ENCODE data around the gene PRKG2.
"Not testable (repeated sequence)": the region's sequence is repeated elsewhere in the genome, so short reads cannot be mapped to it uniquely, and the experiment has no call there.

The PRKG2 gene

DNA sequence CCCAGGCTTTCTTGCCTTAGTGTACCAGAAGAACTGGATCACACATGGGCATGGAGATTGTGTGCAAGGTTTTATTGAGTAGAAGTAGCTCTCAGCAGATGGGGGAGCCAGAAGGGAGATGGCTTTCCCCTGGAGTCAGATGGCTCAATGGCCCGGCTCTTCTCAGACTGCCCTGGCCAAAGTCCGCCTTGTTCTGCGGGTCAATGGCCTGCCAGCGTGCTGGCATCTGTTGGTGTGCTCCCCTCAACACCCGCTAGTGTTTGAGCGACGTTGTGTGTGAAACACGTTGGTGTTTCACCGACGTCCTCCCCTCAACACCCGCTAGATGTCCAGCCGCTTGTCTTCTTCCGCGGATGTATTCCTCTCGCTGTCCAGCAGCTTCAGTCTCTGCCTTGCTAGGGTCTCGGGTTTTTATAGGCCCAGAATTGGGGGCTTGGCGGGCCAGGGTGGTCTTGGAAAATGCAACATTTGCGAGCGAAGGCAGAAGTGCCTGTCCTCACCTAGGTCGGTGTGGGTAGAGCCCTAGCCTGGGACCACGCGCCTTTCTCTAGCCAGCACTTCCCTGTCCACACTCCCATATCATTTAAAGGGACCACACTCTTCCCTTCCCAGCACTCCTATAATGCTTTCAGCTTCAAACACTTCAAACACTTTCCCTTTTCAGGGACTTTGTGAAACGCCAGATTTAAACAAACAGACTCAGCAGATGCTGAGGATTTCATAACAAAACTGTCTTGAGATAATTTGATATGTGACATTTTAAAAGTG lies 21.1 kb upstream of the PRKG2 start:
- Mint-ChIP-seq H3K36me3 (ENCODE audit: insufficient read depth) (no peaks in the 10 kb centered on the region), H3K4me3 (no peak overlapping the region), H3K27ac (ENCODE audit: low read depth) (no peak overlapping the region), H3K9me3 (peaks cover 15% of the 10 kb centered on the region), H3K4me1 (no peaks in the 10 kb centered on the region), H3K27me3 (peaks cover 8% of the 10 kb centered on the region)
- ATAC-seq (replicated peaks; ENCODE audit: extremely low read depth, poor library complexity, severe bottlenecking) (no peak), DNase-seq (ENCODE audit: low spot score in 2 of 2) (no peak)

DNA sequence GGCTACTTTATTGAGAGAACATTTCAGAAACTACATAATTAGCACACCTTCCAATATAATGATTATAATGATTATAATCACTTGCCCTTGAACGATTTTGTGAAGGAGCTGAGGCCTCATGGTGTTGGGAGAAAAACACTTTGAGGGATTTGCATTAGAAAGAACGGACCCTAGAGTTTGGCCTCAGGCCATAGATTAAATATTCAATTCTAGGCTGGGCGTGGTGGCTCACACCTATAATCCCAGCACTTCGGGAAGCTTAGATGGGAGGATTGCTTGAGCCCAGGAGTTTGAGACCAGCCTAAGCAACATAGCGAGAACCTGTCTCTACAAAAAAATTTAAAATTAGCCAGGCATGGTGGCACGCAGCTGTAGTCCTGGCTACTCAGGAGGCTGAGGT lies 12.9 kb upstream of the PRKG2 start:
- Mint-ChIP-seq H3K9me3 (peaks cover 20% of the 10 kb centered on the region), H3K4me1 (no peaks in the 10 kb centered on the region), H3K27me3 (peaks cover 9% of the 10 kb centered on the region), H3K36me3 (ENCODE audit: insufficient read depth) (no peaks in the 10 kb centered on the region), H3K27ac (ENCODE audit: low read depth) (no peak overlapping the region), H3K4me3 (no peak overlapping the region)
- ATAC-seq (replicated peaks; ENCODE audit: extremely low read depth, poor library complexity, severe bottlenecking) (no peak), DNase-seq (ENCODE audit: low spot score in 2 of 2) (no peak)

DNA sequence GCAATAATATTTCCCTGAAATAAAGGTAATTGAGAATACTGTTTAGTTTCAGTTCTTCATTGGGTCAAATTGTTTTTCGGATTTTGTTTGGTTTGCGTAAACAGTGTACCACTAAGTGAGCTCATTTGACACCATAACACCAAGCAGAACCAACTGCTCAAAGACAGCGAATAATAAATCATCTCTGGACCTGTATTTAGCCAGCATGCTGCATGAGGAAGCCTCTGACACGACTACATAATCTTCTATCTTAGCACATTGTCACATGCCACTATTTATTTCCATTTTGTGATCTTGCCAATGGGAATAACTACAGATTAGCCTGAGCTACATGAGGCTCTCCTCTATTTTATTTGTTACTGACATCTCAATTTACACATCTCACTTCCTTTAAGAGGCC lies 12.1 kb upstream of the PRKG2 start:
- Mint-ChIP-seq H3K36me3 (ENCODE audit: insufficient read depth) (no peaks in the 10 kb centered on the region), H3K27me3 (peaks cover 9% of the 10 kb centered on the region), H3K27ac (ENCODE audit: low read depth) (no peak overlapping the region), H3K9me3 (peaks cover 18% of the 10 kb centered on the region), H3K4me1 (no peaks in the 10 kb centered on the region), H3K4me3 (no peak overlapping the region)
- no peak for DNase-seq (ENCODE audit: low spot score in 2 of 2)
- ATAC-seq (replicated peaks; ENCODE audit: extremely low read depth, poor library complexity, severe bottlenecking) = no peak

DNA sequence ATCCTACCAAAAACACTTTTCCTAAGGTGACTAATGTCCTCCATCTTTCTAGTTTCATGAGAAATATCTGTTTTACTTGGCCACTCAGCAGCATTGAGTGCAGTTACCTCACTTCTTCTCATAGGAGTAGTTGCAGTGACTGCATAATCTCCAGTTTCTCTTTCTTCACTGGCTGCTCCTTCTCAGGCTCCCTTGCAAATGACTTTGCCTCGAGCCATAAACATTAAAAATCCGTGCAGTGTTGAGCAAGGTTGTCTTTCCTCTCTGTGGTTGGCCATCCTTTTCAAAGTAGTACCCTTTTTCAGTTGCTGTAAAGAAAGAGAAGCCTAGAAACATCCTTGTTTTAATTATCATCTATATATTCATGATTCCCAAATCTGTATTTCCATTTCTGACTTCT lies 10.2 kb upstream of the PRKG2 start:
- Mint-ChIP-seq H3K27ac (ENCODE audit: low read depth) (no peak overlapping the region), H3K36me3 (ENCODE audit: insufficient read depth) (no peaks in the 10 kb centered on the region), H3K4me1 (no peaks in the 10 kb centered on the region), H3K9me3 (peaks cover 7% of the 10 kb centered on the region), H3K27me3 (peaks cover 18% of the 10 kb centered on the region), H3K4me3 (no peak overlapping the region)
- ATAC-seq (replicated peaks; ENCODE audit: extremely low read depth, poor library complexity, severe bottlenecking) (no peak), DNase-seq (ENCODE audit: low spot score in 2 of 2) (no peak)

DNA sequence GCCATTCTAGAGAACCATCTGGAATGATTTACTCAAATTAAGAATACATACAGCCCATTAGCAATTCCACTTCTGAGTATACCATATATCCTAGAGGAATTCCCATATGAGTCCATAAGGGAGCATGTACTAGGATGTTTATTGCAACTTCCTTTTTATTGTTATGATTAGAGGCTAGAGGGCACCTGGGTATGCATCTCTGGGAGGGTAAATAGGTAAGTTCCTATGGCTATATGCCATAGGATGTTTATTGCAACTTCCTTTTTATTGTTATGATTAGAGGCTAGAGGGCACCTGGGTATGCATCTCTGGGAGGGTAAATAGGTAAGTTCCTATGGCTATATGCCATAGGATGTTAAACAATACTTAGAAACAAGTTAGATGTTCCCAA lies 7.1 kb upstream of the PRKG2 start:
- DNase-seq (ENCODE audit: low spot score in 2 of 2); H3K9me3 Mint-ChIP-seq; H3K27ac Mint-ChIP-seq (ENCODE audit: low read depth); H3K4me1 Mint-ChIP-seq; ATAC-seq (replicated peaks; ENCODE audit: extremely low read depth, poor library complexity, severe bottlenecking); H3K36me3 Mint-ChIP-seq (ENCODE audit: insufficient read depth); H3K4me3 Mint-ChIP-seq: not testable (repeated sequence)
- H3K27me3 Mint-ChIP-seq = peaks cover 36% of the 10 kb centered on the region

DNA sequence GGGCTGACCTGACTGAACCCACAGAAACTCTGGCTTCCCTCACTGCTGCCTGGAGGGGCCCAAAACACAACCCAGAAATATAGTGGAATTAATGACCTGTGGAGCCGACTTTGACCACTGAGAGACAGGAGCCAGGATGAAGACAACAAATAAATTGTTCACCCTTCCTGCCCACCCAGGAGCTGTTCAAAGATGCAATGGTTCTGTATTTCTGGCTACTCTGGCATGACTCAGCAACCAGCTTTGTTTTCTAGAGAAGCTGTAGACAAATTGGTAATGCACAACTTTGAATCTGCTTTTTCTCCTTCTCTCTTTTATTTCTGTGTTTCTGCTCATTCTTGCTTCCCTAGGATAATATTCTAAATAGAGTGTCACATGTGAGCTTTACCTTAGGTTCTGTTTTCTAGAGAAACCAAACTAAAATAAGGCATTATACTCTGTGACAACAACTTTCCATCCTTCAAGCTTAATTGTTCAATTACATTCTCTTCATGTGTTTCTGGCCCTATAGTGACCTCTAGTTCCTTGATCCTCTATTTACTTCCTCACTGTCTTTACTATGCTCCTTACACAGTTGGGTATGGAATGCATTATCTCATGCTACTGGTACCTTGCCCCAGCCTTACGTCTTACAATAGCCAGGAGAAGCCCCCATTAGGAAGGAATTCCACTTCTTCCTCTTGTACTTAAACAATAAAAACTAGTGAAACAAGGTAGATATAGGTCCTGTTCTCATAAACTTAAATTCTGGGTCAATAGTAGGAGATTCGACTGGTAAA lies 6.5 kb upstream of the PRKG2 start:
- H3K27me3 Mint-ChIP-seq = peaks cover 38% of the 10 kb centered on the region
- H3K4me3 Mint-ChIP-seq = no peak overlapping the region
- no peak for DNase-seq (ENCODE audit: low spot score in 2 of 2)
- H3K9me3 Mint-ChIP-seq = peaks cover 5% of the 10 kb centered on the region
- H3K4me1 Mint-ChIP-seq = no peaks in the 10 kb centered on the region
- H3K27ac Mint-ChIP-seq (ENCODE audit: low read depth) = no peak overlapping the region
- no peaks in the 10 kb centered on the region for H3K36me3 Mint-ChIP-seq (ENCODE audit: insufficient read depth)
- ATAC-seq (replicated peaks; ENCODE audit: extremely low read depth, poor library complexity, severe bottlenecking) = no peak

DNA sequence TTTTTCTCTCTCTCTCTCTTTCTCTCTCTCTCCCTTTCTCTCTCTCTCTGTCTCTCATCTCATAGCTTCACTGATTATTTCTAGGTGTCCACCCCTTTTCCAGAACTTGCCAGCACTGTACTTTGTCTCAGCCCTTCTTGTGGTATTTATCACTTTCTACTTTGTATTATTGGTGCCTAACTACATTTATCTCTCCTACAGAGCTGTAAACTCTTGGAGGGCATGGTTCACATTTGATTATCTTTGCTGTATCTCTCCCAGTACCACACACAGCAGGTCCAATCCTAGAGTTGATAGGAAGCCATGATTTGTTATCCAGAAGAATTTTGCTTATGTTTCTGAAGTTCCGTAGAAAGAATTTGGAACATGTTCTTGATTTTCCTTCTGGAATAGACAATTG lies 5.2 kb upstream of the PRKG2 start:
- H3K4me3 Mint-ChIP-seq = no peak overlapping the region
- no peak for DNase-seq (ENCODE audit: low spot score in 2 of 2)
- peaks cover 5% of the 10 kb centered on the region for H3K9me3 Mint-ChIP-seq
- no peaks in the 10 kb centered on the region for H3K36me3 Mint-ChIP-seq (ENCODE audit: insufficient read depth)
- no peak for ATAC-seq (replicated peaks; ENCODE audit: extremely low read depth, poor library complexity, severe bottlenecking)
- H3K4me1 Mint-ChIP-seq = no peaks in the 10 kb centered on the region
- H3K27ac Mint-ChIP-seq (ENCODE audit: low read depth) = no peak overlapping the region
- peaks cover 50% of the 10 kb centered on the region for H3K27me3 Mint-ChIP-seq

DNA sequence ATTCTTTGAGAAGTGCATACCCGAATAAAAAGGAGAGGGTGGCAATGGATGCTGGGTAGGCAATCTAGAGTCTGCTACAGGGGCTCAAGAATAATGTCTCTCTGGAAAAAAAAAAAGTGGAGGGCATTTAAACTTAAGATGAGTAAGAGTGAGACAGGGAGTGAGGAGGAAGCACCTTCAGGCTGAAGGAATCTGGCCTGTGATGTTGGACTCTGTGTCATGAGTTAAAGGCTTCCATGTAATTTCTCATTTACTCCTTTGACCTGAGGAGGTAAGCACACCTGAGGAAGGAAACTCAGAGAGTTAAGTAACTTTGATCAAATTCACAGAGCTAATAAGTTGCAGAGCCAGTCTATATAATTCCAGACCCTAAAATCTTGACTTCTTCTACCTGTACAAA lies 3.2 kb upstream of the PRKG2 start:
- Mint-ChIP-seq H3K27me3 (peaks cover 50% of the 10 kb centered on the region), H3K9me3 (peaks cover 5% of the 10 kb centered on the region), H3K4me3 (no peak overlapping the region), H3K36me3 (ENCODE audit: insufficient read depth) (no peaks in the 10 kb centered on the region), H3K27ac (ENCODE audit: low read depth) (no peak overlapping the region), H3K4me1 (no peaks in the 10 kb centered on the region)
- DNase-seq (ENCODE audit: low spot score in 2 of 2) (no peak), ATAC-seq (replicated peaks; ENCODE audit: extremely low read depth, poor library complexity, severe bottlenecking) (no peak)

DNA sequence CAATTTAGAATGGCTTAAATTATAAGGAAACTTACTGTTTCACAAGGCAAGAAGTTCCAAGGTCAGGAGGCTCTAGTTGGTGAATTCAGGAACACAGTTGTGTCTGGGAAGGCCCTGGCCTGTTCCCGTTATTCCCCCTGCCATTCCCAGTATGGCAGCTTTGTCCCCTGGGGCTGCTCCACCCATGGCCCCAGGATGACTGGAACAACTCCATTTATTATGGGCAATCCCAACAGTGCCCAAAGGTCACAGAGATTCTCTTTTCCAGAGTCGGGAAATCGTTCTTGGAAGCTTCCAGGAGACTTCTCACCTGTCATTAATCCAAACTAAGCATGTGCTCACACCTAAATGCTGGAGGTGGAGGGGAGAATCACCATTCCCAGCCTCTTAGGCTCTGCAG lies 2.8 kb upstream of the PRKG2 start:
- no peak for DNase-seq (ENCODE audit: low spot score in 2 of 2)
- Mint-ChIP-seq H3K9me3 (peaks cover 5% of the 10 kb centered on the region), H3K27me3 (peaks cover 50% of the 10 kb centered on the region), H3K4me1 (no peaks in the 10 kb centered on the region), H3K4me3 (no peak overlapping the region), H3K27ac (ENCODE audit: low read depth) (no peak overlapping the region), H3K36me3 (ENCODE audit: insufficient read depth) (no peaks in the 10 kb centered on the region)
- no peak for ATAC-seq (replicated peaks; ENCODE audit: extremely low read depth, poor library complexity, severe bottlenecking)

DNA sequence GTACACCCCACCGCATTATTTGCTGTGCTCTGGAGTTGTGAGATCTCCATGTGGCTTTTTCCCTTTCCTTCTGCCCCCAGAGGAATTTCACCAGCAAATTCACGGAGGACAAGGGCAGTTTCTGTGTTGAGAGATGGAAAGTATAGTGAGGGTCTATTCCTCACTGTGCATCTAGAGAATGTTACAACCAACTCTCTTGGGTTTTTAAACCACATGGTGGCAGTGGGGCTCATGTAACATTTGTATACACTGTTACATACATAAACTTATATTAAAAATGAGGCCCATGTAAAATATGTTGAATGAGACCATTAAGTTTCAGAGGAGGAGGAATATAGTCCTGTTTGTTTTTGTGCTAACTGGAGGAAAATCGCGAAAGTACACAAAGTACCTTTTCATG lies 909 bp upstream of the PRKG2 start:
- Mint-ChIP-seq H3K27ac (ENCODE audit: low read depth) (no peak overlapping the region), H3K4me3 (no peak overlapping the region), H3K27me3 (peaks cover 37% of the 10 kb centered on the region), H3K36me3 (ENCODE audit: insufficient read depth) (peaks cover 2% of the 10 kb centered on the region), H3K9me3 (no peaks in the 10 kb centered on the region), H3K4me1 (no peaks in the 10 kb centered on the region)
- no peak for DNase-seq (ENCODE audit: low spot score in 2 of 2)
- ATAC-seq (replicated peaks; ENCODE audit: extremely low read depth, poor library complexity, severe bottlenecking) = no peak

DNA sequence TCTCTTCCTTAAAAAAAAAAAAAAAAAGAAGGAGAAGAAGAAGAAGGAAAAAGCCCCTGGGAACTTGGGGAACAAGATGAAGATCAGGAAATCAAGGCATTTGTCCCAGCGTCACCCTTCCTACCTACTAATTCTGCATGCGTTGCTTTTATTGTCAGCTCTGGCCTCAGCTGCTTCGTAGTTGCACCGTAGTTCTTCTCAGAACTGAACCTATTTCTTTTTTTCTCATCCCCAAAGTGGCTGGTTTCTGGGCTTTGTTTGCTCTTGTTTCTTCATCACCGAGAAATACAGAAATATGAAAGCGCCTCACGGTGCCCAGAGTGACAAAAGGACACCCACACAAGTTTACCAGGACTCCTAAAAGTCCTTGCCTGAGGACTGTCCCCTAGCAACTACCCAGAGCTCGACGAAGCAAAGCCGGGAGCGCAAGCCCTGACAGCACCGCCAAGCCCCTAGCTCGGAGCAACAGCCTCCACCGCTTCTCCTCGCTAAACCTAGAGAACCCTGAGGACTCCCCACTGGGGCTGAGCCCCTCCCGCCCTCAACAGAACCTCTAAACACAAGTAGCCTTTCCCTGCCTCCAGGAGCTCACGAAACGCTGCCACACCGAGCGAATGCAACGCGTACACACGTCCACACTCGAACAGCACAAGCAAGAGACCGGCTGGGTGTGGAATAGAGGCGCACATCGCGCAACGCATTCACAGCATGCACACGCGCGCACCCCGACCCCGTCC lies 710 bp downstream of the PRKG2 start:
- Mint-ChIP-seq H3K27me3 (peaks cover 29% of the 10 kb centered on the region), H3K4me1 (no peaks in the 10 kb centered on the region), H3K9me3 (no peaks in the 10 kb centered on the region), H3K27ac (ENCODE audit: low read depth) (no peak overlapping the region), H3K36me3 (ENCODE audit: insufficient read depth) (peaks cover 2% of the 10 kb centered on the region), H3K4me3 (no peak overlapping the region)
- ATAC-seq (replicated peaks; ENCODE audit: extremely low read depth, poor library complexity, severe bottlenecking) (no peak), DNase-seq (ENCODE audit: low spot score in 2 of 2) (no peak)

DNA sequence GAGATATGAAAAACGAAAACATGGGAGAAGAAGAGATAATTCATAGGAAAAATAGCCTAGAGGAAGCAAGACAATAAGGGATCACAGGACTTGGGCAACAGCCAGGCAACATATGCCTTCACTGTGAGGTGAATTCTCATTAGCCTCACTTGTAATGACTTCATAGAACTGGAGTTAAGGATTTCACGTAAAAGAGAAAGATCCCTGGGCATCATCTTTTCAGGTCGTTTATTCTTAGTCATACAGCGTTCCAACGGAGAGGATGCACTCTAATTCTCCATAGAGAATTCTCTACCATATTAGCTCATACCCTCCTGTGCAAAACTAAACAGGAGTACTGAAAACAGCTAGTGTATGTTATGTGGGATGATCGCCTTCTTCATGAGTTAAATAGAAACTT lies 1.4 kb downstream of the PRKG2 start:
- H3K36me3 Mint-ChIP-seq (ENCODE audit: insufficient read depth) = peaks cover 2% of the 10 kb centered on the region
- no peak overlapping the region for H3K27ac Mint-ChIP-seq (ENCODE audit: low read depth)
- ATAC-seq (replicated peaks; ENCODE audit: extremely low read depth, poor library complexity, severe bottlenecking) = no peak
- H3K4me3 Mint-ChIP-seq = no peak overlapping the region
- no peaks in the 10 kb centered on the region for H3K9me3 Mint-ChIP-seq
- peaks cover 23% of the 10 kb centered on the region for H3K27me3 Mint-ChIP-seq
- H3K4me1 Mint-ChIP-seq = no peaks in the 10 kb centered on the region
- no peak for DNase-seq (ENCODE audit: low spot score in 2 of 2)

DNA sequence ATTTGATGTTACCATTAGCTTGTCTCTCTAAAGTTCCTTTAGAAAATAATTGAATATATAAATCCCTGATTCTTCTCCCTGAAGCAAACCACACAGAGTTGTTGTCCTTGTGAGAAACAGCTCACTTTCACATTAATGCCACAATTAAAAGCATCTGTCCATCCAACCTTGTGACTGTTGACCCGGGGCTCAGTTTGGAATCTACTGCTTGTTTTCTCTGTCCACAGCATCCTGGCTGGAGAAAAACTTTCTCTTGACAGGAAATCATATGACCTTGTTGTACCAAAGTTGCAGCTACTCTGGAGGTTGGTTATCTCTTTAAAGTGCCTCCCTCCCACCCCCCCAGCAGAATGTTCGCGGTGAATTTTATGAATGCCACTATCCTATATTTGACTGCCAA lies 3.1 kb downstream of the PRKG2 start:
- Mint-ChIP-seq H3K36me3 (ENCODE audit: insufficient read depth) (peaks cover 2% of the 10 kb centered on the region), H3K27ac (ENCODE audit: low read depth) (no peak overlapping the region), H3K4me1 (no peaks in the 10 kb centered on the region), H3K4me3 (no peak overlapping the region), H3K9me3 (no peaks in the 10 kb centered on the region), H3K27me3 (peaks cover 17% of the 10 kb centered on the region)
- ATAC-seq (replicated peaks; ENCODE audit: extremely low read depth, poor library complexity, severe bottlenecking) (no peak), DNase-seq (ENCODE audit: low spot score in 2 of 2) (no peak)

All from central memory CD8-positive, alpha-beta T cell (primary cell).